GM23338 (cell line): Measurements from ENCODE around the gene ALG14. TPM values are rescaled to one million over a fixed set of nuclear protein-coding genes. Genes with fewer than 3 reads are reported as not detected.

Source experiments
- ATAC-seq: fragments of 200-7000 bp; cut with Tn5 transposase; 3 replicates; pipeline ENCODE4 v1.9.1; 2020
- DNase-seq: peaks from one replicate; pipeline ENCODE4 v3.0.0-alpha.2; 2015; ENCODE audit warnings: low spot score
- H2AFZ ChIP-seq: fragments of 200-600 bp; sonication (generic); 2 replicates; pipeline ENCODE4 v1.8.0; 2016; ENCODE audit warnings: antibody characterized with exemption, mild to moderate bottlenecking, moderate library complexity
- H3F3A ChIP-seq: fragments of 200-600 bp; sonication (generic); replicated peaks from 2 replicates; pipeline ENCODE4 v1.8.0; 2017; ENCODE audit warnings: antibody characterized with exemption, mixed run types, low read depth
- H3K27ac ChIP-seq: fragments of 200-600 bp; sonication (generic); 2 replicates; pipeline ENCODE4 v1.6.1; 2016; ENCODE audit warnings: low read depth
- H3K27me3 ChIP-seq: fragments of 200-600 bp; sonication (generic); 2 replicates; pipeline ENCODE4 v1.8.0; 2016; ENCODE audit warnings: mild to moderate bottlenecking, mixed run types, moderate library complexity; ENCODE audit not compliant: insufficient read depth
- H3K36me3 ChIP-seq: fragments of 200-600 bp; sonication (generic); 2 replicates; pipeline ENCODE4 v1.8.0; 2016; ENCODE audit warnings: mild to moderate bottlenecking; ENCODE audit not compliant: insufficient read depth
- H3K4me1 ChIP-seq: fragments of 200-600 bp; sonication (generic); 2 replicates; pipeline ENCODE4 v1.8.0; 2016; ENCODE audit warnings: mild to moderate bottlenecking, moderate library complexity; ENCODE audit not compliant: insufficient read depth
- H3K4me2 ChIP-seq: fragments of 200-600 bp; sonication (generic); 2 replicates; pipeline ENCODE4 v1.7.1; 2017; ENCODE audit warnings: mixed run types
- H3K4me3 ChIP-seq: fragments of 200-600 bp; sonication (generic); 2 replicates; pipeline ENCODE4 v1.6.1; 2016; ENCODE audit warnings: mixed run types
- H3K79me2 ChIP-seq: fragments of 200-600 bp; sonication (generic); replicated peaks from 2 replicates; pipeline ENCODE4 v1.8.0; 2017; ENCODE audit warnings: mild to moderate bottlenecking; ENCODE audit not compliant: insufficient read depth
- H3K9me2 ChIP-seq: fragments of 200-600 bp; sonication (generic); 2 replicates; pipeline ENCODE4 v1.8.0; 2017; ENCODE audit not compliant: insufficient read depth
- H4K20me1 ChIP-seq: fragments of 200-600 bp; sonication (generic); replicated peaks from 2 replicates; pipeline ENCODE4 v1.8.0; 2017; ENCODE audit warnings: mild to moderate bottlenecking; ENCODE audit not compliant: insufficient read depth
- H3K27ac Mint-ChIP-seq: 2 replicates; pipeline ENCODE4 v1.8.0; 2020; ENCODE audit warnings: inconsistent platforms, mild to moderate bottlenecking, moderate library complexity, mixed read lengths
- H3K27me3 Mint-ChIP-seq: 3 replicates; pipeline ENCODE4 v1.8.0; 2022; ENCODE audit warnings: low read depth, mild to moderate bottlenecking, moderate library complexity, mixed read lengths, inconsistent platforms; ENCODE audit not compliant: insufficient read depth, poor library complexity
- H3K36me3 Mint-ChIP-seq: 3 replicates; pipeline ENCODE4 v1.8.0; 2021; ENCODE audit warnings: low read depth, mild to moderate bottlenecking, inconsistent platforms, moderate library complexity, mixed read lengths
- H3K4me1 Mint-ChIP-seq: 3 replicates; pipeline ENCODE4 v1.8.0; 2020; ENCODE audit warnings: mild to moderate bottlenecking, inconsistent platforms, mixed read lengths
- H3K4me3 Mint-ChIP-seq: 3 replicates; pipeline ENCODE4 v1.8.0; 2021; ENCODE audit warnings: moderate library complexity, mild to moderate bottlenecking, inconsistent platforms, mixed read lengths
- H3K9me3 Mint-ChIP-seq: 3 replicates; pipeline ENCODE4 v1.8.0; 2020; ENCODE audit warnings: moderate library complexity, mild to moderate bottlenecking, inconsistent platforms, mixed read lengths
- CREB1 ChIP-seq: fragments of 250-450 bp; sonication (Bioruptor Pico); IDR thresholded peaks from 2 replicates; pipeline ENCODE4 v1.5.0; 2020; ENCODE audit warnings: low read depth, mild to moderate bottlenecking, moderate library complexity
- EZH2 ChIP-seq: fragments of 200-600 bp; sonication (generic); IDR thresholded peaks from one replicate; pipeline ENCODE4 v1.8.0; 2017; ENCODE audit warnings: antibody characterized with exemption, mild to moderate bottlenecking, low read depth; ENCODE audit not compliant: unreplicated experiment
- EZH2phosphoT487 ChIP-seq: fragments of 200-600 bp; sonication (generic); IDR thresholded peaks from one replicate; pipeline ENCODE4 v1.8.1; 2018; ENCODE audit warnings: antibody characterized with exemption; ENCODE audit not compliant: unreplicated experiment
- JUNB ChIP-seq: IDR thresholded peaks from one replicate; pipeline ENCODE4 v1.6.1; 2016; ENCODE audit warnings: antibody characterized with exemption; ENCODE audit not compliant: unreplicated experiment
- NANOG ChIP-seq: IDR thresholded peaks from 2 replicates; pipeline ENCODE4 v1.6.1; 2016; ENCODE audit warnings: antibody characterized with exemption, borderline replicate concordance
- POLR2AphosphoS5 ChIP-seq: IDR thresholded peaks from 2 replicates; pipeline ENCODE4 v1.6.1; 2016; ENCODE audit warnings: antibody characterized with exemption, low read depth
- STAT1 ChIP-seq: IDR thresholded peaks from one replicate; pipeline ENCODE4 v1.6.1; 2016; ENCODE audit warnings: antibody characterized with exemption; ENCODE audit not compliant: unreplicated experiment
- ZNF114 ChIP-seq: fragments of 250-450 bp; sonication (Bioruptor Pico); IDR thresholded peaks from 2 replicates; pipeline ENCODE4 v1.5.0; 2020; ENCODE audit warnings: mild to moderate bottlenecking, moderate library complexity
- ZNF331 ChIP-seq: fragments of 250-450 bp; sonication (Bioruptor Pico); IDR thresholded peaks from 2 replicates; pipeline ENCODE4 v1.5.0; 2020; ENCODE audit warnings: low read depth, mild to moderate bottlenecking, moderate library complexity
- ZNF462 ChIP-seq: fragments of 250-450 bp; sonication (Bioruptor Pico); IDR thresholded peaks from 2 replicates; pipeline ENCODE4 v1.5.0; 2020; ENCODE audit warnings: mild to moderate bottlenecking, moderate library complexity
- polyA plus RNA-seq: library from polyadenylated mRNA; unstranded; fragments of >200 nt; fragmentation: Nextera tagmentation; extraction: Ambion mirVana; gene quantifications from 2 replicates; pipeline ENCODE4 v1.2.1, GENCODE V29; 2016
- total RNA-seq: library from RNA; depleted of rRNA; stranded (reverse); fragments of >200 nt; shearing (Covaris generic); gene quantifications from 2 replicates; pipeline ENCODE4 v1.2.3, GENCODE V29; 2014
- TF ChIP-seq, protein P1 (sequence below), 2 experiments: fragments of 200-600 bp in 1 of 2; sonication (generic) in 1 of 2; conservative IDR thresholded peaks; 2 replicates each; pipeline versions ENCODE4 v1.5.1 to v1.6.1; 2016 to 2017; ENCODE audit warnings: antibody characterized with exemption in 2 of 2, low read depth in 2 of 2, mild to moderate bottlenecking in 2 of 2, moderate library complexity in 1 of 2
- TF ChIP-seq, protein P2 (sequence below): IDR thresholded peaks from one replicate; pipeline ENCODE4 v1.6.1; 2018; ENCODE audit warnings: antibody characterized with exemption; ENCODE audit not compliant: unreplicated experiment
- TF ChIP-seq, protein P3 (sequence below): IDR thresholded peaks from 2 replicates; pipeline ENCODE4 v1.6.1; 2016; ENCODE audit warnings: antibody characterized with exemption

The ALG14 gene
- total and polyA plus RNA-seq, 2 experiments from 2014 or later = 0.42 to 2.8 TPM

- Histone ChIP-seq H3K4me1 (peaks cover 5% of the 10 kb centered on the region; the same call in 1 of the 2 replicates), H3K9me2 (peaks cover 2% of the 10 kb centered on the region), H3K4me2 (no peak overlapping the region), H3K27ac (no peak overlapping the region), H3K36me3 (no peaks in the 10 kb centered on the region; the same call in 1 of the 2 replicates), H3K4me3 (no peak overlapping the region), H3F3A (no peaks in the 10 kb centered on the region), H3K79me2 (no peaks in the 10 kb centered on the region), H2AFZ (no peak overlapping the region), H3K27me3 (no peaks in the 10 kb centered on the region), H4K20me1 (no peaks in the 10 kb centered on the region)
- H3K27ac Mint-ChIP-seq = no peak overlapping the region
- TF ChIP-seq NANOG (no peak), JUNB (no peak), EZH2 (no peak), POLR2AphosphoS5 (no peak), ZNF462 (no peak), ZNF114 (CRISPR knock-in tag) (no peak), STAT1 (no peak), CREB1 (CRISPR knock-in tag) (no peak), EZH2phosphoT487 (no peak), ZNF331 (CRISPR knock-in tag) (no peak)
- TF ChIP-seq, protein P1, sequence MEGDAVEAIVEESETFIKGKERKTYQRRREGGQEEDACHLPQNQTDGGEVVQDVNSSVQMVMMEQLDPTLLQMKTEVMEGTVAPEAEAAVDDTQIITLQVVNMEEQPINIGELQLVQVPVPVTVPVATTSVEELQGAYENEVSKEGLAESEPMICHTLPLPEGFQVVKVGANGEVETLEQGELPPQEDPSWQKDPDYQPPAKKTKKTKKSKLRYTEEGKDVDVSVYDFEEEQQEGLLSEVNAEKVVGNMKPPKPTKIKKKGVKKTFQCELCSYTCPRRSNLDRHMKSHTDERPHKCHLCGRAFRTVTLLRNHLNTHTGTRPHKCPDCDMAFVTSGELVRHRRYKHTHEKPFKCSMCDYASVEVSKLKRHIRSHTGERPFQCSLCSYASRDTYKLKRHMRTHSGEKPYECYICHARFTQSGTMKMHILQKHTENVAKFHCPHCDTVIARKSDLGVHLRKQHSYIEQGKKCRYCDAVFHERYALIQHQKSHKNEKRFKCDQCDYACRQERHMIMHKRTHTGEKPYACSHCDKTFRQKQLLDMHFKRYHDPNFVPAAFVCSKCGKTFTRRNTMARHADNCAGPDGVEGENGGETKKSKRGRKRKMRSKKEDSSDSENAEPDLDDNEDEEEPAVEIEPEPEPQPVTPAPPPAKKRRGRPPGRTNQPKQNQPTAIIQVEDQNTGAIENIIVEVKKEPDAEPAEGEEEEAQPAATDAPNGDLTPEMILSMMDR (conservative IDR thresholded peaks at IDR 0.05; ENCODE audit: low read depth in 2 of 2) = no peak
- TF ChIP-seq, protein P2, sequence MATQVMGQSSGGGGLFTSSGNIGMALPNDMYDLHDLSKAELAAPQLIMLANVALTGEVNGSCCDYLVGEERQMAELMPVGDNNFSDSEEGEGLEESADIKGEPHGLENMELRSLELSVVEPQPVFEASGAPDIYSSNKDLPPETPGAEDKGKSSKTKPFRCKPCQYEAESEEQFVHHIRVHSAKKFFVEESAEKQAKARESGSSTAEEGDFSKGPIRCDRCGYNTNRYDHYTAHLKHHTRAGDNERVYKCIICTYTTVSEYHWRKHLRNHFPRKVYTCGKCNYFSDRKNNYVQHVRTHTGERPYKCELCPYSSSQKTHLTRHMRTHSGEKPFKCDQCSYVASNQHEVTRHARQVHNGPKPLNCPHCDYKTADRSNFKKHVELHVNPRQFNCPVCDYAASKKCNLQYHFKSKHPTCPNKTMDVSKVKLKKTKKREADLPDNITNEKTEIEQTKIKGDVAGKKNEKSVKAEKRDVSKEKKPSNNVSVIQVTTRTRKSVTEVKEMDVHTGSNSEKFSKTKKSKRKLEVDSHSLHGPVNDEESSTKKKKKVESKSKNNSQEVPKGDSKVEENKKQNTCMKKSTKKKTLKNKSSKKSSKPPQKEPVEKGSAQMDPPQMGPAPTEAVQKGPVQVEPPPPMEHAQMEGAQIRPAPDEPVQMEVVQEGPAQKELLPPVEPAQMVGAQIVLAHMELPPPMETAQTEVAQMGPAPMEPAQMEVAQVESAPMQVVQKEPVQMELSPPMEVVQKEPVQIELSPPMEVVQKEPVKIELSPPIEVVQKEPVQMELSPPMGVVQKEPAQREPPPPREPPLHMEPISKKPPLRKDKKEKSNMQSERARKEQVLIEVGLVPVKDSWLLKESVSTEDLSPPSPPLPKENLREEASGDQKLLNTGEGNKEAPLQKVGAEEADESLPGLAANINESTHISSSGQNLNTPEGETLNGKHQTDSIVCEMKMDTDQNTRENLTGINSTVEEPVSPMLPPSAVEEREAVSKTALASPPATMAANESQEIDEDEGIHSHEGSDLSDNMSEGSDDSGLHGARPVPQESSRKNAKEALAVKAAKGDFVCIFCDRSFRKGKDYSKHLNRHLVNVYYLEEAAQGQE = no peak
- TF ChIP-seq, protein P3, sequence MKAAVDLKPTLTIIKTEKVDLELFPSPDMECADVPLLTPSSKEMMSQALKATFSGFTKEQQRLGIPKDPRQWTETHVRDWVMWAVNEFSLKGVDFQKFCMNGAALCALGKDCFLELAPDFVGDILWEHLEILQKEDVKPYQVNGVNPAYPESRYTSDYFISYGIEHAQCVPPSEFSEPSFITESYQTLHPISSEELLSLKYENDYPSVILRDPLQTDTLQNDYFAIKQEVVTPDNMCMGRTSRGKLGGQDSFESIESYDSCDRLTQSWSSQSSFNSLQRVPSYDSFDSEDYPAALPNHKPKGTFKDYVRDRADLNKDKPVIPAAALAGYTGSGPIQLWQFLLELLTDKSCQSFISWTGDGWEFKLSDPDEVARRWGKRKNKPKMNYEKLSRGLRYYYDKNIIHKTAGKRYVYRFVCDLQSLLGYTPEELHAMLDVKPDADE = no peak
- no peaks in the 10 kb centered on the region for H3K27me3 Mint-ChIP-seq
- H3K4me1 Mint-ChIP-seq = peaks cover 10% of the 10 kb centered on the region
- no peak for DNase-seq
- H3K9me3 Mint-ChIP-seq = no peaks in the 10 kb centered on the region; the same call in 2 of the 3 replicates
- H3K4me3 Mint-ChIP-seq = no peak overlapping the region
- ATAC-seq = no peak
- peaks cover 11% of the 10 kb centered on the region; the same call in 1 of the 3 replicates for H3K36me3 Mint-ChIP-seq
These were observed 49.2 kb downstream of the ALG14 start for GRCh38 chr1:95023399-95024043.
